Measurements from ENCODE around the gene ARL11. TPM values are rescaled to one million over a fixed set of nuclear protein-coding genes. Genes with fewer than 3 reads are reported as not detected.
"Not testable (repeated sequence)": the region's sequence is repeated elsewhere in the genome, so short reads cannot be mapped to it uniquely, and the experiment has no call there.

The ARL11 gene
- total RNA-seq, 2 experiments from 2014 or later, result 3.5 to 4.3 TPM

- POLR2A ChIA-PET, result interaction anchor here (0.6 kb wide), 1 partner anchor 54 kb away, joined by 4 read pairs; no protein-coding TSS in a partner anchor
- no peak overlapping the region for H3K4me3 Mint-ChIP-seq
- no peaks in the 10 kb centered on the region for H3K36me3 Mint-ChIP-seq
- peaks cover 2% of the 10 kb centered on the region for H3K4me1 Mint-ChIP-seq
- H3K27me3 Mint-ChIP-seq, result peaks cover 3% of the 10 kb centered on the region
- no peak overlapping the region for H3K27ac Mint-ChIP-seq
- no peaks in the 10 kb centered on the region for H3K9me3 Mint-ChIP-seq
- ATAC-seq (ENCODE audit: low read depth) (no peak), DNase-seq (no peak)
These were observed 26.3 kb upstream of the ARL11 start for GRCh38 chr13:49602005-49602404.

DNA sequence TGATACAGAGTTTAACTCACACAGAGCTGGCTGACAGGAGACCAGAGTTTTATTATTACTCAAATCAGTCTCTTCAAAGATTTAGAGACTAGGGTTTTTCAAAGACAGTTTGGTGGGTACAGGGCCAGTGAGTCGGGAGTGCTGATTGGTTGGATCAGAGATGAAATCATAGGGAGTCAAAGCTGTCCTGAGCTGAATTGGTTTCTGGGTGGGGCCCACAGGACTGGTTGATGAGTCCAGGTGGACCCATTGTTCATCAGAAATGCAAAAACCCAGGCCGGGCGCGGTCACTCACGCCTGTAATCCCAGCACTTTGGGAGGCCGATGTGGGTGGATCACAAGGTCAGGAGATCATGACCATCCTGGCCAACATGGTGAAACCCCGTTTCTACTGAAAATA lies 25.7 kb upstream of the ARL11 start:
- not testable (repeated sequence) for H3K27me3 Mint-ChIP-seq; H3K36me3 Mint-ChIP-seq; H3K9me3 Mint-ChIP-seq; H3K4me1 Mint-ChIP-seq; DNase-seq; ATAC-seq (ENCODE audit: low read depth); H3K4me3 Mint-ChIP-seq; H3K27ac Mint-ChIP-seq
- POLR2A ChIA-PET, result interaction anchor here (0.6 kb wide), 2 partner anchors 39 to 54 kb away, joined by 3 to 4 read pairs; no protein-coding TSS in a partner anchor

DNA sequence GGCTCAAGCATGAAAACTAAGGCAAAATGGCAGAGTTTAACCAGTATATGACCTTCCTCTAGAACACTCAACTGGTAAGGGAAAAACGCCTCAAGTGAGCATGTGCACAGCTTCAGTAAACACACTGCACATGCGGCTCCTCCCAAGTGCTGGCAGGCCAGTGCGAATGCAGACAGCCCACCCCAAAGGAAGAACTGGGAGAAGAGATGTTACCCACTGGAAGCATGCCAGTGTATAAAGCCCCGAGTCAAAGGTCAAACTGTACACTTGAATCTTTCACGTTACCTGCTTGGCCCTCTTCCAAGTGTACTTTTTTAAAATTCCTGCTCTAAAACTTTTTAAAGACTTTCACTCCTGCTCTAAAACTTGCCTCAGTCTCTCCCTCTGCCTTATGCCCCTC lies 23.7 kb upstream of the ARL11 start:
- no peak overlapping the region for H3K27ac Mint-ChIP-seq
- no peak for ATAC-seq (ENCODE audit: low read depth)
- H3K4me3 Mint-ChIP-seq, result no peak overlapping the region
- POLR2A ChIA-PET, result no interaction called here
- no peaks in the 10 kb centered on the region for H3K36me3 Mint-ChIP-seq
- no peak for DNase-seq
- peaks cover 2% of the 10 kb centered on the region for H3K27me3 Mint-ChIP-seq
- H3K4me1 Mint-ChIP-seq, result peaks cover 2% of the 10 kb centered on the region
- H3K9me3 Mint-ChIP-seq, result no peaks in the 10 kb centered on the region

DNA sequence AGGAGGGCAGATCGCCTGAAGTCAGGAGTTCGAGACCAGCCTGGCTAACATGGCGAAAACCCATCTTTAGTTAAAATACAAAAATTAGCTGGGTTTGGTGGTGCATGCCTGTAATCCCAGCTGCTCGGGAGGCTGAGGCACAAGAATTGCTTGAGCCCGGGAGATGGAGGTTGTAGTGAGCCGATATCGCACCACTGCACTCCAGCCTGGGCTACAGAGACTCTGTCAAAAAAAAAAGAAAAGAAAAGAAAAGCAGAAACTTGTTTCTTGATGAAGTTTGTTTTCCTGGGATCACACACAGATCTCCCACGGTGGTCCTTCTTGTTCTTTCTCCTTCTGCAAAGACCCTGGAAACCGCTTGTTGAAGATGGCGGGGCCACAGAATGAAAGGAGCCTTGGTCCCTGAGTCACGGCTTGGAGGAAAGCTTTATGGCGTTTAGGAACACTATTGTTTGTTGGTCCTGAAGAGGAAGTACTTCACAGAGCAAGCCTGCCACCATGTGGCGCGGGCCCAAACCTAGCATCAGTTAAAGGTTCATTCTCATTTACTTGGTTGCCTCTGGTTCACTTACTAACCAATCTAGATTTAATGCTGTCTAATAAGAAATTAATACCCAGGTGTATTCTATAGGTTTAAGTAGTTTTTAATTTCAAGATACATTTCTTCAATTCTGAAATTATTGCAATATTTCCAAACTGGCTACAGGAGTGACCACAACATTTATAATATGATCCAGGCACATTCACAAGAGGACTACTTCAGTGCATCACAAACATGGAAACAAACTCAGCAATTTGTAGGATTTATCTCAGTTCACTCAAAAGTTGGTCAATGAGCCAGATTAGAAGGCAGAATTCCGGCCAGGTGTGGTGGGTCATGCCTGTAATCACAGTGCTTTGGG lies 21.3 kb upstream of the ARL11 start:
- Mint-ChIP-seq H3K27ac (peak overlapping the region; percentile 77), H3K9me3 (no peaks in the 10 kb centered on the region), H3K4me3 (peak overlapping the region; percentile 88), H3K27me3 (peaks cover 7% of the 10 kb centered on the region), H3K4me1 (peaks cover 2% of the 10 kb centered on the region), H3K36me3 (no peaks in the 10 kb centered on the region)
- POLR2A ChIA-PET, result interaction anchor here (0.6 to 1.3 kb wide), 2 partner anchors 111 to 308 kb away, joined by 3 read pairs; no protein-coding TSS in a partner anchor
- peak; percentile 82 for DNase-seq
- peak; percentile 97 for ATAC-seq (ENCODE audit: low read depth)

DNA sequence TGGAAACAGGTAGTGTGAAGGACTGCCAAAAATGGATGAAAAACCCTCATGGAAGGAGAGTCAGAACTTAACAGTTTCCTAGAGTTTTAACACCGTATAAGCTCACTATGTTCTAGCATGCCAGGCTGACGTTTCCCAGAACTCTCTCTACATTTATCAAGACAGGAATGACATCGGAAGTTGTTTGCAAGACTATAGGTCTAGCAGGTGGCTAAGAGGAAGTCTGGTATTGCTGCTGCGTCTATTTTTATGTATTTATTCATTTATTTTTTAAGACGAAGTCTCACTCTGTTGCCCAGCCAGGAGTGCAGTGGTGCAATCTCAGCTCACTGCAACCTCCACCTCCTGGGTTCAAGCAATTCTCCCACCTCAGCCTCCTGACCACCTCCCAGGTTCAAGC lies 20.5 kb upstream of the ARL11 start:
- ATAC-seq (ENCODE audit: low read depth), result no peak
- POLR2A ChIA-PET, result interaction anchor here (1.3 kb wide), 1 partner anchor 111 kb away, joined by 3 read pairs; no protein-coding TSS in a partner anchor

GRCh38 chr13:49608651-49609331 lies 19.5 kb upstream of the ARL11 start:
- H3K27ac Mint-ChIP-seq, result no peak overlapping the region
- POLR2A ChIA-PET, result interaction anchor here (0.8 kb wide), 1 partner anchor 165 kb away, joined by 3 read pairs; the partner anchor contains the start of genes CAB39L and SETDB2

More for the DNA sequence above, 20.5 kb upstream of the ARL11 start:
- H3K4me1 Mint-ChIP-seq, result peaks cover 2% of the 10 kb centered on the region
- no peak overlapping the region for H3K27ac Mint-ChIP-seq
- DNase-seq, result no peak
- H3K9me3 Mint-ChIP-seq, result no peaks in the 10 kb centered on the region
- no peak overlapping the region for H3K4me3 Mint-ChIP-seq
- H3K36me3 Mint-ChIP-seq, result no peaks in the 10 kb centered on the region
- peaks cover 11% of the 10 kb centered on the region for H3K27me3 Mint-ChIP-seq

DNA sequence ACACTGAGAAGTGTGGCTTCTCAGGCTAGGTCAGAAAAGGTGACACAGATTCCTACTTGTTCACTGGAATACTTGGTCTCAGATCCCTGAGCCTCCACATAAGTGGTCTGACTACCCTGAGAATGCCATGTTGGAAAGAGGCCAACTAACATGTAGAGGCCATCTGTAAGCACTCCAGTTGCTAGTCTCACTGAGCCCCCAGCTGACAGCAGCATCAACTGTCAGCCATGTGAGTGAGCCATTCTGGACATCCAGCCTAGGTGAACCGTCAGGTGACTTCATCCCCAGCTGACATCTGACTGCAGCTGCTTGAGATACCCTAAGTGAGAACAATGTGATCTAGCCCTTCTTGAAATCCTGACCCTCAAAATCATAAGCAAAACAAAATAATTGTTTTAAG lies 18.1 kb upstream of the ARL11 start:
- Mint-ChIP-seq H3K36me3 (no peaks in the 10 kb centered on the region), H3K27me3 (peaks cover 13% of the 10 kb centered on the region), H3K9me3 (no peaks in the 10 kb centered on the region), H3K4me3 (no peak overlapping the region), H3K4me1 (peaks cover 2% of the 10 kb centered on the region), H3K27ac (no peak overlapping the region)
- POLR2A ChIA-PET, result no interaction called here
- ATAC-seq (ENCODE audit: low read depth) (no peak), DNase-seq (no peak)

More at GRCh38 chr13:49608651-49609331, 19.5 kb upstream of the ARL11 start:
- Mint-ChIP-seq H3K4me1 (peaks cover 2% of the 10 kb centered on the region), H3K9me3 (no peaks in the 10 kb centered on the region), H3K36me3 (no peaks in the 10 kb centered on the region), H3K27me3 (peaks cover 13% of the 10 kb centered on the region), H3K4me3 (no peak overlapping the region)
- DNase-seq (no peak), ATAC-seq (ENCODE audit: low read depth) (no peak)

DNA sequence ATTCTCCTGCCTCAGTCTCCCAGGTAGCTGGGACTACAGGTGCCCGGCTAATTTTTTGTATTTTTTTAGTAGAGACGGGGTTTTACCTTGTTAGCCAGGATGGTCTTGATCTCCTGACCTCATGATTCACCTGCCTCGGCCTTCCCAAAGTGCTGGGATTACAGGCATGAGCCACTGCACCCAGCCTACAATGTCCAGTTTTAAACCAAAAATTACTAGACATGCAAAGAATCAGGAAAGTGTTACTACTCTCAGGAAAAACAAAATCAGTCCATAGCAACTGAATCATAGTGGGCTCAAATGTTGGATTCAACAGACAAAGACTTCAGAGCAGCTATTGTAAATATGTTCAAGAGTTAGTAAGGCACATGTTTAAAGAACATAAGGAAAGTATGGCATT lies 16.3 kb upstream of the ARL11 start:
- H3K36me3 Mint-ChIP-seq; DNase-seq; POLR2A ChIA-PET; H3K4me3 Mint-ChIP-seq; H3K27ac Mint-ChIP-seq; H3K4me1 Mint-ChIP-seq; H3K9me3 Mint-ChIP-seq; ATAC-seq (ENCODE audit: low read depth): not testable (repeated sequence)
- peaks cover 13% of the 10 kb centered on the region for H3K27me3 Mint-ChIP-seq

DNA sequence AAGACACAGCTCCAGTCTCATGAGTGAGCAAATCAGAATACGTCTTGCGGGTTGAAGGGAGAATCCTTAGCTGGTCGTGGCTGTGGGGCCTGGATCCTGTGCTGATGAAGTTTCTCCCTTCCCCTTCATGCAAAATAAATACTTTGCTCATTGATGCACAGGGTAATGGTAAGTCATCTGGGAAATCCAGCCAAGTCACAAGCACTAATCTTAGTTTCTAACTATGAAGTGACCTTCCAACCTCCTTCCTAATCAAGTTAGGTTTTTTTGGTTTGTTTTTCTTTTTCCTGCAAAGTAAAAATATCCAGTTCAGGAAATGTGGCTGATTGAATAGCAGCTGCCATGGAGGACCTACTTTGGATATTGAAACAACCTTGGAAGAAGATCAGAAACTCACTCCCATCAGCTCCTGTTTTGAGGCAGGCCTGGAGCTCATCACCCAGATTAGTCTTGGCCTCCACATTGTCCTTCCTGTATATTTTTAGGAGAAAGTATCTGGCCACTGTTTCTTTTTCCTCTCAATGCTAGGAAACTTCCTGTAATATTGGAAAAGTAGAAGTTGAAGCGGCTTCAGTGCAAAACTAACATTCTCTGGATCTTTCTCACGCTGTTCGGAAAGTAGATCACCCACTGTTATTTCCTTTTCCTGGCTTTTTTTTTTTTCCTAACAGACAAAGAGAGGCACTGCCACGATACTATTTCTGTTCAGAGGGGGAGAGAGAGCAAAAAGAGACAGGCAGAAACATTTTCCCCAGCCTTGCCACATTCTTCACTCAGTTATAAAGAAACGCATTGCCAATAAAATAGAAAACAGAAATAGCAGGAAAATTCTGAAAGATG lies 12.3 kb upstream of the ARL11 start:
- POLR2A ChIA-PET, result no interaction called here
- Mint-ChIP-seq H3K36me3 (no peaks in the 10 kb centered on the region), H3K4me3 (no peak overlapping the region), H3K4me1 (peaks cover 2% of the 10 kb centered on the region), H3K27me3 (peaks cover 8% of the 10 kb centered on the region), H3K9me3 (no peaks in the 10 kb centered on the region), H3K27ac (no peak overlapping the region)
- ATAC-seq (ENCODE audit: low read depth) (no peak), DNase-seq (no peak)

DNA sequence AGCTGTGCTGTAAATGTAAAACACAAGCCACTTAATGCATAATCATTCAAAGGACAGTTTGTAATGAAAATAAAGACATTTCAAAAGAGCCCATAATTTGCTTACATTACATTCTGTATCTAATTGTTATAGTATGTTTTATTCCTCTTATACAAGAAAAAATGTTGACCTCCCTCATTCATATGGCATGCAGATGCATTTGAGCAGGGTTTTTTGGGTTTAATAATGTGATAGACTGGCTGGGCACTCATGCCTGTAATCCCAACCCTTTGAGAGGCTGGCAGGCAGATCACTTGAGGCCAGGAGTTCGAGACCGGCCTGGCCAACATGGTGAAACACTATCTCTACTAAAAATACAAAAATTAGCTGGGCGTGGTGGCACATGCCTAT lies 11.6 kb upstream of the ARL11 start:
- H3K27ac Mint-ChIP-seq, result no peak overlapping the region
- H3K36me3 Mint-ChIP-seq, result no peaks in the 10 kb centered on the region
- no peaks in the 10 kb centered on the region for H3K9me3 Mint-ChIP-seq
- POLR2A ChIA-PET, result no interaction called here
- H3K4me1 Mint-ChIP-seq, result peaks cover 2% of the 10 kb centered on the region
- peaks cover 5% of the 10 kb centered on the region for H3K27me3 Mint-ChIP-seq
- H3K4me3 Mint-ChIP-seq, result no peak overlapping the region
- no peak for ATAC-seq (ENCODE audit: low read depth)
- DNase-seq, result no peak

DNA sequence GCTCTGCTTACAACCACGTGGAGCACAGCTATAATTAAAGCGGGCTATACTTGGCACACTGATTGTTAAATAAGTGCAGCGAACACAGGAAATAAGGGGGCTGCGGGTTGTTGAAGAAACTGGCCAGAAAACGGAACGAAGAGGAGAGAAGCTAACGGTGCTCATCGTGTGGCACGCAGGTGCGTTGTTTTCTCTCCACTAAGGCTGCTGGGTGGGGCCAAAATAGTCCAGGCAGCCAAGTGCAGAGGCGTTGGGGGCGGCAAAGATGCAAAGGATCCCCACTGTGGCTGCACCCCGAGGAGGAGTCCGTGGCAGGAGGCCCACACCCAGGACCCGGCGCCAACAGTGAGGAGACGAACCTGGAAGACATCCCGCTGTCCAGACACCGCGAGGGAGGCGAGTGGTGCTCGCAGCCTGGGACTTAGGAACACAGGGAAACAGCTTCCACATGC lies 8.1 kb upstream of the ARL11 start:
- H3K4me3 Mint-ChIP-seq, result peak overlapping the region; percentile 40
- H3K9me3 Mint-ChIP-seq, result no peaks in the 10 kb centered on the region
- POLR2A ChIA-PET, result interaction anchor here (0.7 kb wide), 2 partner anchors 86 to 173 kb away, joined by 3 read pairs; partner anchors contain the start of gene KPNA3
- H3K27me3 Mint-ChIP-seq, result peaks cover 4% of the 10 kb centered on the region
- peak overlapping the region; percentile 15 for H3K27ac Mint-ChIP-seq
- no peak for DNase-seq
- H3K4me1 Mint-ChIP-seq, result peaks cover 2% of the 10 kb centered on the region
- H3K36me3 Mint-ChIP-seq, result no peaks in the 10 kb centered on the region
- ATAC-seq (ENCODE audit: low read depth), result peak; percentile 60

DNA sequence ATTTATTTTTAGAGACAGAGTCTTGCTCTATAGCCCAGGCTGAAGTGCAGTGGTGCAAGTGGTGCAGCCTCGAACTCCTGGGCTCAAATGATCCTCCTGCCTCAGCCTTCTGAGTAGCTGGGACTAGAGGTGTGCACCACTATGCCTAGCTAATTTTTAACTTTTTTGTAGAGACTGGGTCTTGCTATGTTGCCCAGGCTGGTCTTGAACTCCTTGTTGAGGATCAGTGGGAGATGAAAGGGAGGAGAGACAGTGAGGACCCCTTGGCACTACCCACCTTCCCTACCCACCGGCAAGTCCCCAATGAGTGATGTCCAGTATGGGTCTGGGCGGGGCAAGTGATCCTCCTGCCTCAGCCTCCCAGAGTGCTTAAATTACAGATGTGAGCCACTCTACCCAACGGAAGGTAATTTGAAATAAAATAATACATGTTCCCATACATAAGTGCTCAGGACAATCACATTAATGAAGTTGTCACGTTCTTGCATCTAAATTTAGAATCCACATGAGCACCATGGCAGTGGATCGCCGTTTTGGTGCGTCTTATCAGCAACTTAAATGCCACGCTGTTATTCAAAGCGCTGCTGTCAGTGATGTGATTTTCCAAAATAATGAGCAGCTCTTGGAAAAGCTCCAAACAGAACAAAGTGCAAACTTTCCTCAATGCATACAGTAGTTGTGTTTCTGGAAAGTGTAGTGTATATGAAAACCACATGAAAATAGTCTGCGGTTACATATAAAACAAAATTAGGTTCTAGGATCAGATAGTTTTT lies 5.9 kb upstream of the ARL11 start:
- POLR2A ChIA-PET, result no interaction called here
- H3K4me3 Mint-ChIP-seq, result no peak overlapping the region
- H3K27ac Mint-ChIP-seq, result no peak overlapping the region
- ATAC-seq (ENCODE audit: low read depth), result no peak
- peaks cover 2% of the 10 kb centered on the region for H3K4me1 Mint-ChIP-seq
- H3K27me3 Mint-ChIP-seq, result peaks cover 4% of the 10 kb centered on the region
- H3K36me3 Mint-ChIP-seq, result no peaks in the 10 kb centered on the region
- no peaks in the 10 kb centered on the region for H3K9me3 Mint-ChIP-seq
- no peak for DNase-seq

Measured in activated naive CD8-positive, alpha-beta T cell treated with anti-CD3 and anti-CD28 coated beads, Interleukin-2, amount 10 ng/mL, durations not matched to agents 7 days and 5 days (primary cell).